ENCODE results near the gene CHMP5.

The CHMP5 gene

GRCh38 chr9:33263131-33264002, 1.5 kb upstream of the CHMP5 start:
- no peak overlapping the region for H4K91ac ChIP-seq (ENCODE audit: low read depth, low read length, poor library complexity)
- H3K4me2 ChIP-seq (ENCODE audit: insufficient read depth, low read length, poor library complexity, severe bottlenecking) = peak overlapping the region; percentile 90
- peak overlapping the region; percentile 94 for H3K9ac ChIP-seq (ENCODE audit: low read depth, low read length, poor library complexity)
- H3K27me3 ChIP-seq (ENCODE audit: control insufficient read depth in 3 of 3, insufficient read depth in 3 of 3, low read depth in 1 of 3, low read length in 3 of 3) = no peaks in the 10 kb centered on the region
- H2BK120ac ChIP-seq (ENCODE audit: low read depth, low read length) = no peak overlapping the region
- H3K9me3 ChIP-seq (replicated peaks in 1 of 2; ENCODE audit: control insufficient read depth in 2 of 2, insufficient read depth in 1 of 2, low read depth in 1 of 2, low read length in 2 of 2) = no peaks in the 10 kb centered on the region
- no peak overlapping the region for H3K4ac ChIP-seq (ENCODE audit: low read length)
- H3K4me3 ChIP-seq (ENCODE audit: low read length in 2 of 2) = peak overlapping the region; percentile 85 to 95
- H2BK12ac ChIP-seq (ENCODE audit: low read length) = no peak overlapping the region
- peak overlapping the region; percentile 95 for H2AFZ ChIP-seq (ENCODE audit: low read length)
- peak overlapping the region; percentile 75 for H3K23ac ChIP-seq (ENCODE audit: low read depth, low read length, poor library complexity)
- no peak overlapping the region for H2BK15ac ChIP-seq (ENCODE audit: low read length)
- WGBS, 2 donors (ENCODE audit: extremely low coverage in 2 of 2, insufficient read length in 2 of 2, insufficient replicate concordance in 1 of 2) = no CpG with 5 or more reads among the region's 25 CpGs
- no peak overlapping the region for H2BK5ac ChIP-seq (ENCODE audit: low read length)
- H3K36me3 ChIP-seq (replicated peaks in 1 of 2; ENCODE audit: control insufficient read depth in 2 of 2, insufficient read depth in 2 of 2, low read length in 2 of 2) = peaks cover 21 to 64% of the 10 kb centered on the region in 2 donors
- no peak overlapping the region for H3K27ac ChIP-seq (replicated peaks; ENCODE audit: low read length)
- peaks cover 9% of the 10 kb centered on the region for H3K79me1 ChIP-seq (ENCODE audit: low read depth, low read length)
- peak overlapping the region; percentile 48 for H3K18ac ChIP-seq (ENCODE audit: low read length)
- H2AK5ac ChIP-seq (ENCODE audit: low read depth, low read length) = peak overlapping the region; percentile 30
- peaks cover 7 to 14% of the 10 kb centered on the region in 2 donors for H3K4me1 ChIP-seq (ENCODE audit: control insufficient read depth in 2 of 2, insufficient read depth in 1 of 2, low read depth in 1 of 2, low read length in 2 of 2)
- H4K8ac ChIP-seq (ENCODE audit: low read depth, low read length) = no peak overlapping the region
- H3K14ac ChIP-seq (ENCODE audit: low read length) = peak overlapping the region; percentile 91
- DNase-seq (ENCODE audit: low spot score) = no peak

GRCh38 chr9:33264003-33264472, 811 bp upstream of the CHMP5 start:
- WGBS, 2 donors (ENCODE audit: extremely low coverage in 2 of 2, insufficient read length in 2 of 2, insufficient replicate concordance in 1 of 2) = no CpG with 5 or more reads among the region's 37 CpGs
- Histone ChIP-seq H3K4me1 (ENCODE audit: control insufficient read depth in 2 of 2, insufficient read depth in 1 of 2, low read depth in 1 of 2, low read length in 2 of 2) (peaks cover 7 to 14% of the 10 kb centered on the region in 2 donors), H2BK5ac (ENCODE audit: low read length) (no peak overlapping the region), H3K36me3 (replicated peaks in 1 of 2; ENCODE audit: control insufficient read depth in 2 of 2, insufficient read depth in 2 of 2, low read length in 2 of 2) (peaks cover 19 to 64% of the 10 kb centered on the region in 2 donors), H2BK120ac (ENCODE audit: low read depth, low read length) (peak overlapping the region; percentile 66), H2BK12ac (ENCODE audit: low read length) (no peak overlapping the region), H3K27ac (replicated peaks; ENCODE audit: low read length) (no peak overlapping the region), H2AK5ac (ENCODE audit: low read depth, low read length) (peak overlapping the region; percentile 30), H3K4me2 (ENCODE audit: insufficient read depth, low read length, poor library complexity, severe bottlenecking) (peak overlapping the region; percentile 90), H4K91ac (ENCODE audit: low read depth, low read length, poor library complexity) (no peak overlapping the region), H3K4ac (ENCODE audit: low read length) (no peak overlapping the region), H3K9me3 (replicated peaks in 1 of 2; ENCODE audit: control insufficient read depth in 2 of 2, insufficient read depth in 1 of 2, low read depth in 1 of 2, low read length in 2 of 2) (no peaks in the 10 kb centered on the region), H3K79me1 (ENCODE audit: low read depth, low read length) (peaks cover 9% of the 10 kb centered on the region), H3K23ac (ENCODE audit: low read depth, low read length, poor library complexity) (peak overlapping the region; percentile 75), H2BK15ac (ENCODE audit: low read length) (no peak overlapping the region), H3K27me3 (ENCODE audit: control insufficient read depth in 3 of 3, insufficient read depth in 3 of 3, low read depth in 1 of 3, low read length in 3 of 3) (no peaks in the 10 kb centered on the region), H3K14ac (ENCODE audit: low read length) (peak overlapping the region; percentile 91), H4K8ac (ENCODE audit: low read depth, low read length) (no peak overlapping the region), H3K18ac (ENCODE audit: low read length) (peak overlapping the region; percentile 90), H3K4me3 (ENCODE audit: low read length in 2 of 2) (peak overlapping the region; percentile 85 to 95), H3K9ac (ENCODE audit: low read depth, low read length, poor library complexity) (peak overlapping the region; percentile 95), H2AFZ (ENCODE audit: low read length) (peak overlapping the region; percentile 95)
- no peak for DNase-seq (ENCODE audit: low spot score)

- H3K27me3 ChIP-seq (ENCODE audit: control insufficient read depth in 3 of 3, insufficient read depth in 3 of 3, low read depth in 1 of 3, low read length in 3 of 3) = no peaks in the 10 kb centered on the region
- H3K14ac ChIP-seq (ENCODE audit: low read length) = no peak overlapping the region
- peak overlapping the region; percentile 70 for H3K23ac ChIP-seq (ENCODE audit: low read depth, low read length, poor library complexity)
- peak overlapping the region; percentile 82 for H3K4me2 ChIP-seq (ENCODE audit: insufficient read depth, low read length, poor library complexity, severe bottlenecking)
- H3K18ac ChIP-seq (ENCODE audit: low read length) = peak overlapping the region; percentile 80
- H2BK120ac ChIP-seq (ENCODE audit: low read depth, low read length) = no peak overlapping the region
- H2AK5ac ChIP-seq (ENCODE audit: low read depth, low read length) = peak overlapping the region; percentile 60
- no peak overlapping the region for H4K91ac ChIP-seq (ENCODE audit: low read depth, low read length, poor library complexity)
- no peak overlapping the region for H2BK12ac ChIP-seq (ENCODE audit: low read length)
- H4K8ac ChIP-seq (ENCODE audit: low read depth, low read length) = no peak overlapping the region
- H3K27ac ChIP-seq (replicated peaks; ENCODE audit: low read length) = peak overlapping the region; percentile 47
- no peak for DNase-seq (ENCODE audit: low spot score)
- H3K79me1 ChIP-seq (ENCODE audit: low read depth, low read length) = peaks cover 9% of the 10 kb centered on the region
- peak overlapping the region; percentile 81 to 85 for H3K4me3 ChIP-seq (ENCODE audit: low read length in 2 of 2)
- H3K9ac ChIP-seq (ENCODE audit: low read depth, low read length, poor library complexity) = peak overlapping the region; percentile 98
- peaks cover 7 to 14% of the 10 kb centered on the region in 2 donors for H3K4me1 ChIP-seq (ENCODE audit: control insufficient read depth in 2 of 2, insufficient read depth in 1 of 2, low read depth in 1 of 2, low read length in 2 of 2)
- H3K9me3 ChIP-seq (replicated peaks in 1 of 2; ENCODE audit: control insufficient read depth in 2 of 2, insufficient read depth in 1 of 2, low read depth in 1 of 2, low read length in 2 of 2) = no peaks in the 10 kb centered on the region
- peak overlapping the region; percentile 50 for H2AFZ ChIP-seq (ENCODE audit: low read length)
- WGBS, 2 donors (ENCODE audit: extremely low coverage in 2 of 2, insufficient read length in 2 of 2, insufficient replicate concordance in 1 of 2) = no CpG with 5 or more reads among the region's 13 CpGs
- H3K36me3 ChIP-seq (replicated peaks in 1 of 2; ENCODE audit: control insufficient read depth in 2 of 2, insufficient read depth in 2 of 2, low read length in 2 of 2) = peaks cover 12 to 62% of the 10 kb centered on the region in 2 donors
- no peak overlapping the region for H2BK15ac ChIP-seq (ENCODE audit: low read length)
- H3K4ac ChIP-seq (ENCODE audit: low read length) = no peak overlapping the region
- no peak overlapping the region for H2BK5ac ChIP-seq (ENCODE audit: low read length)
Observed at GRCh38 chr9:33265211-33265865, 489 bp downstream of the CHMP5 start.

- no peak overlapping the region for H2AK5ac ChIP-seq (ENCODE audit: low read depth, low read length)
- H2BK15ac ChIP-seq (ENCODE audit: low read length) = no peak overlapping the region
- no peak overlapping the region for H2AFZ ChIP-seq (ENCODE audit: low read length)
- no peak overlapping the region for H3K18ac ChIP-seq (ENCODE audit: low read length)
- no peak overlapping the region for H3K14ac ChIP-seq (ENCODE audit: low read length)
- H2BK120ac ChIP-seq (ENCODE audit: low read depth, low read length) = no peak overlapping the region
- no peak overlapping the region for H4K91ac ChIP-seq (ENCODE audit: low read depth, low read length, poor library complexity)
- H3K79me1 ChIP-seq (ENCODE audit: low read depth, low read length) = peaks cover 9% of the 10 kb centered on the region
- no peak overlapping the region for H3K27ac ChIP-seq (replicated peaks; ENCODE audit: low read length)
- H2BK12ac ChIP-seq (ENCODE audit: low read length) = no peak overlapping the region
- peaks cover 14 to 61% of the 10 kb centered on the region in 2 donors for H3K36me3 ChIP-seq (replicated peaks in 1 of 2; ENCODE audit: control insufficient read depth in 2 of 2, insufficient read depth in 2 of 2, low read length in 2 of 2)
- no peak overlapping the region for H3K23ac ChIP-seq (ENCODE audit: low read depth, low read length, poor library complexity)
- H3K4me2 ChIP-seq (ENCODE audit: insufficient read depth, low read length, poor library complexity, severe bottlenecking) = no peak overlapping the region
- no peak overlapping the region for H3K4me3 ChIP-seq (ENCODE audit: low read length in 2 of 2)
- no peak overlapping the region for H3K9ac ChIP-seq (ENCODE audit: low read depth, low read length, poor library complexity)
- no peak overlapping the region for H2BK5ac ChIP-seq (ENCODE audit: low read length)
- no peak overlapping the region for H4K8ac ChIP-seq (ENCODE audit: low read depth, low read length)
- no peaks in the 10 kb centered on the region for H3K9me3 ChIP-seq (replicated peaks in 1 of 2; ENCODE audit: control insufficient read depth in 2 of 2, insufficient read depth in 1 of 2, low read depth in 1 of 2, low read length in 2 of 2)
- peaks cover 7 to 14% of the 10 kb centered on the region in 2 donors for H3K4me1 ChIP-seq (ENCODE audit: control insufficient read depth in 2 of 2, insufficient read depth in 1 of 2, low read depth in 1 of 2, low read length in 2 of 2)
- DNase-seq (ENCODE audit: low spot score) = no peak
- no peak overlapping the region for H3K4ac ChIP-seq (ENCODE audit: low read length)
- H3K27me3 ChIP-seq (ENCODE audit: control insufficient read depth in 3 of 3, insufficient read depth in 3 of 3, low read depth in 1 of 3, low read length in 3 of 3) = no peaks in the 10 kb centered on the region
Observed at GRCh38 chr9:33267151-33267767, 2.4 kb downstream of the CHMP5 start.

Data from neuronal stem cell (in vitro differentiated cells).